HepG2 (cell line): Measurements from ENCODE around the gene GUCA2B. TPM values are rescaled to one million over a fixed set of nuclear protein-coding genes. Genes with fewer than 3 reads are reported as not detected.

ENCODE experiments used
- ATAC-seq: fragments of 200-7000 bp; cut with Tn5 transposase; 3 replicates; pipeline ENCODE4 v1.9.1; 2020; ENCODE audit warnings: mild to moderate bottlenecking, moderate library complexity
- BruUV-seq: library from RNA; stranded (reverse); fragments of 400-500 nt; replicated peaks from 2 replicates; lab custom pipeline; 2021; lab: Mats Ljungman, UMichigan
- CTCF ChIA-PET: fragments of 300-600 bp; formaldehyde crosslinking; extraction: SDS; loops from one replicate; lab custom pipeline; 2021; ENCODE audit warnings: low total read pairs, inconsistent platforms, low intra/inter-chr PET ratio; lab: Yijun Ruan, JAX
- POLR2A ChIA-PET: fragments of 350-600 bp; sonication (Branson Sonifier 250); formaldehyde crosslinking; loops from one replicate; lab custom pipeline; 2020; ENCODE audit warnings: antibody characterized with exemption, inconsistent platforms; lab: Yijun Ruan, JAX
- DNase-seq: peaks from one replicate; pipeline ENCODE4 v3.0.0-alpha.2; 2015; ENCODE audit warnings: low spot score
- FAIRE-seq: peaks from 3 replicates; lab custom pipeline; 2011; peaks lifted over from hg19 to GRCh38; lab: Jason Lieb, UNC
- H2AFZ ChIP-seq: one replicate; pipeline ENCODE4 v1.6.1; 2011; ENCODE audit warnings: low read length, inconsistent platforms
- H3K27ac ChIP-seq: fragments of 300-600 bp; 3 replicates; pipeline ENCODE4 v1.8.0; 2011; ENCODE audit warnings: mixed run types, mild to moderate bottlenecking, mixed read lengths, low read length, inconsistent platforms; ENCODE audit not compliant: insufficient read depth; ENCODE audit errors: extremely low read length
- H3K27me3 ChIP-seq, 2 experiments: fragments of 200-600 bp in 1 of 2; 2 replicates in 1 of 2; 3 replicates in 1 of 2; pipeline versions ENCODE4 v1.6.0 to v1.8.0; 2011; ENCODE audit warnings: low read length in 2 of 2, mild to moderate bottlenecking in 2 of 2, moderate library complexity in 2 of 2, inconsistent platforms in 1 of 2; ENCODE audit not compliant: insufficient read depth in 2 of 2, control insufficient read depth in 1 of 2
- H3K36me3 ChIP-seq, 2 experiments: fragments of 200-600 bp in 1 of 2; replicated peaks in 1 of 2; 2 replicates in 1 of 2; 3 replicates in 1 of 2; pipeline versions ENCODE4 v1.5.1 to v1.8.0; 2011; ENCODE audit warnings: low read length in 2 of 2, inconsistent platforms in 1 of 2; ENCODE audit not compliant: insufficient read depth in 2 of 2, control insufficient read depth in 1 of 2
- H3K4me1 ChIP-seq: 2 replicates; pipeline ENCODE4 v1.5.1; 2012; ENCODE audit warnings: low read length, inconsistent platforms; ENCODE audit not compliant: insufficient read depth
- H3K4me2 ChIP-seq: 2 replicates; pipeline ENCODE4 v1.6.0; 2011; ENCODE audit warnings: low read depth, low read length, inconsistent platforms
- H3K4me3 ChIP-seq, 3 experiments: fragments of 200-600 bp in 1 of 3; sonication (generic), shearing (Covaris generic) in 1 of 3; replicated peaks in 1 of 3; 2 replicates each; pipeline ENCODE4 v1.5.1; 2011 to 2016; ENCODE audit warnings: low read length in 3 of 3, inconsistent platforms in 2 of 3, low read depth in 2 of 3, mild to moderate bottlenecking in 2 of 3, control low read depth in 1 of 3, mixed read lengths in 1 of 3; ENCODE audit not compliant: insufficient read depth in 1 of 3
- H3K79me2 ChIP-seq: one replicate; pipeline ENCODE4 v1.6.1; 2011; ENCODE audit warnings: low read length, inconsistent platforms; ENCODE audit not compliant: insufficient read depth
- H3K9ac ChIP-seq: 2 replicates; pipeline ENCODE4 v1.6.0; 2011; ENCODE audit warnings: mild to moderate bottlenecking, low read depth, low read length, inconsistent platforms; ENCODE audit not compliant: insufficient read depth
- H3K9me3 ChIP-seq: 2 replicates; pipeline ENCODE4 v1.5.1; 2012; ENCODE audit warnings: mild to moderate bottlenecking, low read length
- H4K20me1 ChIP-seq: 2 replicates; pipeline ENCODE4 v1.6.0; 2011; ENCODE audit warnings: inconsistent platforms, mild to moderate bottlenecking, low read length, moderate library complexity; ENCODE audit not compliant: insufficient read depth
- CHCHD3 ChIP-seq: sonication (generic); formaldehyde crosslinking; IDR thresholded peaks from 2 replicates; pipeline ENCODE4 v1.8.0; 2022; ENCODE audit warnings: mild to moderate bottlenecking, missing genetic modification reagents, moderate library complexity
- CREB1 ChIP-seq, 2 experiments: fragments of 450-650 bp in 1 of 2; IDR thresholded peaks; 2 replicates each; pipeline ENCODE4 v1.6.1; 2016 to 2017; ENCODE audit warnings: control low read depth in 1 of 2, mild to moderate bottlenecking in 1 of 2, missing compliant biosample characterization in 1 of 2, missing genetic modification characterization in 1 of 2
- ELF4 ChIP-seq: sonication (generic); formaldehyde crosslinking; IDR thresholded peaks from 2 replicates; pipeline ENCODE4 v1.5.0; 2020; ENCODE audit warnings: missing genetic modification reagents, mild to moderate bottlenecking, moderate library complexity, borderline replicate concordance
- KLF9 ChIP-seq: IDR thresholded peaks from 2 replicates; pipeline ENCODE4 v1.6.1; 2016; ENCODE audit warnings: low read depth
- MAFK ChIP-seq, 2 experiments: IDR thresholded peaks in 1 of 2; conservative IDR thresholded peaks in 1 of 2; 2 replicates each; pipeline ENCODE4 v1.6.1; 2011; ENCODE audit warnings: improper control_type of control experiment in 2 of 2, low read length in 2 of 2
- PITX1 ChIP-seq: sonication (generic); formaldehyde crosslinking; IDR thresholded peaks from 2 replicates; pipeline ENCODE4 v1.5.1; 2020; ENCODE audit warnings: mild to moderate bottlenecking, missing genetic modification reagents
- ZNF34 ChIP-seq: sonication (generic); formaldehyde crosslinking; IDR thresholded peaks from 2 replicates; pipeline ENCODE4 v1.4.0; 2020; ENCODE audit warnings: mild to moderate bottlenecking, missing genetic modification reagents, borderline replicate concordance
- ZNF672 ChIP-seq: sonication (generic); formaldehyde crosslinking; IDR thresholded peaks from 2 replicates; pipeline ENCODE4 v1.8.1; 2022; ENCODE audit warnings: missing genetic modification reagents
- WGBS: methylation state at CpG from one replicate; pipeline ENCODE4 v1.1.6; 2017; ENCODE audit warnings: low lambda C conversion rate; 5-methylcytosine and 5-hydroxymethylcytosine counted together
- in situ Hi-C: cut with HindIII; loops from 2 replicates; pipeline ENCODE4 v1.10.0; 2017; ENCODE audit warnings: low pct_unique_long_range_greater_than_20kb; ENCODE audit not compliant: extremely low pct_ligation_motif_present
- intact Hi-C: fragments of 100-400 bp; cut with micrococcal nuclease; formaldehyde crosslinking; loops from one replicate; pipeline ENCODE4 v1.10.0; 2022; ENCODE audit not compliant: unreplicated experiment
- polyA plus RNA-seq, 8 experiments: library from polyadenylated mRNA; depleted of rRNA in 3 of 8; stranded (reverse) in 7 of 8; unstranded in 1 of 8; fragments of >200 nt; fragmentation: Illumina TruSeq in 4 of 8; extraction: Trizol in 4 of 8; gene quantifications; 2 replicates each; pipeline versions ENCODE4 v1.2.1 to v1.2.3, GENCODE V29; 2011 to 2016; ENCODE audit warnings: low read depth in 4 of 8, missing spikeins in 1 of 8, mixed read lengths in 1 of 8; ENCODE audit not compliant: insufficient read depth in 1 of 8
- total RNA-seq, 5 experiments: library from RNA; depleted of rRNA; stranded (reverse); fragments of >200 nt; fragmentation: Illumina TruSeq; extraction: Trizol; gene quantifications; 2 replicates each; pipeline ENCODE4 v1.2.3, GENCODE V29; 2016; ENCODE audit warnings: low read depth in 1 of 5
- TF ChIP-seq, protein P1 (sequence below): sonication (generic); formaldehyde crosslinking; IDR thresholded peaks from 2 replicates; pipeline ENCODE4 v1.4.0; 2020; ENCODE audit warnings: missing genetic modification reagents
- TF ChIP-seq, protein P2 (sequence below): sonication (generic); formaldehyde crosslinking; IDR thresholded peaks from 2 replicates; pipeline ENCODE4 v1.4.0; 2020; ENCODE audit warnings: low read depth, mild to moderate bottlenecking, missing genetic modification reagents
- TF ChIP-seq, protein P3 (sequence below): sonication (generic); formaldehyde crosslinking; IDR thresholded peaks from 2 replicates; pipeline ENCODE4 v1.8.1; 2023; ENCODE audit warnings: missing genetic modification reagents, mild to moderate bottlenecking, borderline replicate concordance
- TF ChIP-seq, protein P4 (sequence below): IDR thresholded peaks from 2 replicates; pipeline ENCODE4 v1.6.1; 2016; ENCODE audit warnings: missing genetic modification reagents, missing compliant biosample characterization

Gene GUCA2B
- total and polyA plus RNA-seq, 2 of the 13 experiments (the other 11 are each of a cell fraction or from before 2014, with no cell fraction given), result not detected

DNA sequence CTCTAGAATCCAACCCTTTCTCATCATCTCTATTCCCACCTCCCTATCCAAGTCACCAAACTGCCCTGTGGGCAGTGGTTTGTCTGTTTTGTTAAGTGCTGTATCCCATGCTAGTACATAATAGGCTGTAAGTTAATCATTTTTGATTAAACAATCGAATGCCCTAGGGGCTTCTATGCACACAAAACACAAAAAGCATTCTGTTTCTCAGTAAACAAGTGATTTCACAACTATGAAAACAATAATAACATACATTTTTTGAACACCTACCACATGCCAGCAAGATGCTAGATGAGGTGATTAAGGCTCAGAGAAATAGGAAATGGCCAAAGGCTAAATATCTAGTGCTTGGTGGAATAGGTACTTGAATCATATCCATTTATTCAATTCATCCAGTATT is 5.0 kb upstream of the GUCA2B start (continued):
- TF ChIP-seq, protein P1, sequence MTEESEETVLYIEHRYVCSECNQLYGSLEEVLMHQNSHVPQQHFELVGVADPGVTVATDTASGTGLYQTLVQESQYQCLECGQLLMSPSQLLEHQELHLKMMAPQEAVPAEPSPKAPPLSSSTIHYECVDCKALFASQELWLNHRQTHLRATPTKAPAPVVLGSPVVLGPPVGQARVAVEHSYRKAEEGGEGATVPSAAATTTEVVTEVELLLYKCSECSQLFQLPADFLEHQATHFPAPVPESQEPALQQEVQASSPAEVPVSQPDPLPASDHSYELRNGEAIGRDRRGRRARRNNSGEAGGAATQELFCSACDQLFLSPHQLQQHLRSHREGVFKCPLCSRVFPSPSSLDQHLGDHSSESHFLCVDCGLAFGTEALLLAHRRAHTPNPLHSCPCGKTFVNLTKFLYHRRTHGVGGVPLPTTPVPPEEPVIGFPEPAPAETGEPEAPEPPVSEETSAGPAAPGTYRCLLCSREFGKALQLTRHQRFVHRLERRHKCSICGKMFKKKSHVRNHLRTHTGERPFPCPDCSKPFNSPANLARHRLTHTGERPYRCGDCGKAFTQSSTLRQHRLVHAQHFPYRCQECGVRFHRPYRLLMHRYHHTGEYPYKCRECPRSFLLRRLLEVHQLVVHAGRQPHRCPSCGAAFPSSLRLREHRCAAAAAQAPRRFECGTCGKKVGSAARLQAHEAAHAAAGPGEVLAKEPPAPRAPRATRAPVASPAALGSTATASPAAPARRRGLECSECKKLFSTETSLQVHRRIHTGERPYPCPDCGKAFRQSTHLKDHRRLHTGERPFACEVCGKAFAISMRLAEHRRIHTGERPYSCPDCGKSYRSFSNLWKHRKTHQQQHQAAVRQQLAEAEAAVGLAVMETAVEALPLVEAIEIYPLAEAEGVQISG (CRISPR knock-in tag), result no peak

DNA sequence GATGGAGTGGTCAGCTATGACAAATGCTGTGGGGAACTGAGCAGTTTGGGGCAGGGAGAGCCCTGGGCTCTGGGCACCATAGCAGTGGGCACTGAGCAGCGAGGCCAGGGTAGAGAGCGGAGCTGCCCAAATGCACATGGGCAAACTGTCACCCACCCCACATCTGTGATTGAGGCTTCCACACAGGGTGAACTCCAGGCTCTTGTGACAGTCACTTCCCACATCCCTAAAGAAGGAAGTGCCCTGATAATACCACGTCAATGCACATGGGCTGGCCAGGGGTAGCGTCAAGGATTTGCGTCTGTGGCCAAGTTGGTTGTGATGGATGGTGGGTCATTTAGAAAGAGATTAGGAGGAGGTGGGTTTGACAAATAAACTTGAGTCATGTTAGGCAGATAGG is 2.6 kb upstream of the GUCA2B start:
- no peak overlapping the region for H3K9ac ChIP-seq
- H4K20me1 ChIP-seq, result no peaks in the 10 kb centered on the region
- H2AFZ ChIP-seq, result no peak overlapping the region
- H3K27me3 ChIP-seq, result peaks cover 4 to 32% of the 10 kb centered on the region in 2 experiments; a peak in 3 of 5 replicates
- no peak for FAIRE-seq
- H3K79me2 ChIP-seq, result no peaks in the 10 kb centered on the region
- ChIA-PET CTCF (no interaction called here), POLR2A (no interaction called here)
- ATAC-seq, result no peak
- TF ChIP-seq ELF4 (CRISPR knock-in tag) (no peak), PITX1 (no peak), MAFK (conservative IDR thresholded peaks at IDR 0.05 in 1 of 2, IDR thresholded peaks at IDR 0.05 in 1 of 2; ENCODE audit: low read length in 2 of 2) (no peak), CREB1 (IDR thresholded peaks at IDR 0.05) (no peak), CREB1 (CRISPR knock-in tag; IDR thresholded peaks at IDR 0.05) (no peak), CHCHD3 (no peak), ZNF34 (CRISPR knock-in tag) (no peak), KLF9 (no peak), ZNF672 (CRISPR knock-in tag) (no peak)
- TF ChIP-seq, protein P2, sequence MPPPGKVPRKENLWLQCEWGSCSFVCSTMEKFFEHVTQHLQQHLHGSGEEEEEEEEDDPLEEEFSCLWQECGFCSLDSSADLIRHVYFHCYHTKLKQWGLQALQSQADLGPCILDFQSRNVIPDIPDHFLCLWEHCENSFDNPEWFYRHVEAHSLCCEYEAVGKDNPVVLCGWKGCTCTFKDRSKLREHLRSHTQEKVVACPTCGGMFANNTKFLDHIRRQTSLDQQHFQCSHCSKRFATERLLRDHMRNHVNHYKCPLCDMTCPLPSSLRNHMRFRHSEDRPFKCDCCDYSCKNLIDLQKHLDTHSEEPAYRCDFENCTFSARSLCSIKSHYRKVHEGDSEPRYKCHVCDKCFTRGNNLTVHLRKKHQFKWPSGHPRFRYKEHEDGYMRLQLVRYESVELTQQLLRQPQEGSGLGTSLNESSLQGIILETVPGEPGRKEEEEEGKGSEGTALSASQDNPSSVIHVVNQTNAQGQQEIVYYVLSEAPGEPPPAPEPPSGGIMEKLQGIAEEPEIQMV (CRISPR knock-in tag), result no peak
- TF ChIP-seq, protein P3, sequence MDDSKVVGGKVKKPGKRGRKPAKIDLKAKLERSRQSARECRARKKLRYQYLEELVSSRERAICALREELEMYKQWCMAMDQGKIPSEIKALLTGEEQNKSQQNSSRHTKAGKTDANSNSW, result no peak
- TF ChIP-seq, protein P4, sequence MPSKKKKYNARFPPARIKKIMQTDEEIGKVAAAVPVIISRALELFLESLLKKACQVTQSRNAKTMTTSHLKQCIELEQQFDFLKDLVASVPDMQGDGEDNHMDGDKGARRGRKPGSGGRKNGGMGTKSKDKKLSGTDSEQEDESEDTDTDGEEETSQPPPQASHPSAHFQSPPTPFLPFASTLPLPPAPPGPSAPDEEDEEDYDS (CRISPR knock-in tag), result no peak
- intact Hi-C loops, result no loop called here
- H3K4me2 ChIP-seq, result no peak overlapping the region
- 69% methylated on average over 5 of the region's 5 CpGs for WGBS
- BruUV-seq, result no TSS peak
- H3K9me3 ChIP-seq, result no peaks in the 10 kb centered on the region
- no peak overlapping the region for H3K4me3 ChIP-seq
- no peaks in the 10 kb centered on the region for H3K36me3 ChIP-seq
- no peak for DNase-seq
- no peak overlapping the region for H3K27ac ChIP-seq
- peaks cover 18% of the 10 kb centered on the region; the same call in 1 of the 2 replicates for H3K4me1 ChIP-seq
- in situ Hi-C loops, result no loop called here
